Putamen (tissue), 1 donor: Measurements from ENCODE around the gene THOC6.
"Not testable (repeated sequence)": the region's sequence is repeated elsewhere in the genome, so short reads cannot be mapped to it uniquely, and the experiment has no call there.

ENCODE experiments used
- DNase-seq: peaks from one replicate; pipeline ENCODE4 v3.0.0-alpha.2; 2016; ENCODE audit warnings: low spot score

The THOC6 gene

DNA sequence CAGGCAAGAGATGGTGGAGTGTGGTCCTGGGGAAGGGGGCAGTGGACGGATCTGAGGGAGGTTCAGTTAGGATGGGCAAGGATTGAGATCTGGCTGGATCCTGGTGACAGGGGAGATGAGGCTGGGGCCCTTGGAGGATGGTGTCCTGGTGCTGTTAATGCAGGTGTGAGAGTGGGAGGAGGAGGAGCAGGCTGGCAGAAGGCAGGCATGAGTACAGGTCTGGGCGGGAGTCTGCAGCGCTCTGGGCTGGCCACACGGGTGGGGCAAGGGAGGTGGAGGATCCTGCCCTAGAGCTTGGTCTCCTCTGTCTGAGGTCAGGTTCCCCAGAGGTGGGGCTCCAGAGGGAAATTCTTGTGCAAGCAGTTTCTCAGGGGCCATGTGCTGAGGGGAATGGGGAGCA lies 48.3 kb downstream of the THOC6 start:
- not testable (repeated sequence) for DNase-seq

DNA sequence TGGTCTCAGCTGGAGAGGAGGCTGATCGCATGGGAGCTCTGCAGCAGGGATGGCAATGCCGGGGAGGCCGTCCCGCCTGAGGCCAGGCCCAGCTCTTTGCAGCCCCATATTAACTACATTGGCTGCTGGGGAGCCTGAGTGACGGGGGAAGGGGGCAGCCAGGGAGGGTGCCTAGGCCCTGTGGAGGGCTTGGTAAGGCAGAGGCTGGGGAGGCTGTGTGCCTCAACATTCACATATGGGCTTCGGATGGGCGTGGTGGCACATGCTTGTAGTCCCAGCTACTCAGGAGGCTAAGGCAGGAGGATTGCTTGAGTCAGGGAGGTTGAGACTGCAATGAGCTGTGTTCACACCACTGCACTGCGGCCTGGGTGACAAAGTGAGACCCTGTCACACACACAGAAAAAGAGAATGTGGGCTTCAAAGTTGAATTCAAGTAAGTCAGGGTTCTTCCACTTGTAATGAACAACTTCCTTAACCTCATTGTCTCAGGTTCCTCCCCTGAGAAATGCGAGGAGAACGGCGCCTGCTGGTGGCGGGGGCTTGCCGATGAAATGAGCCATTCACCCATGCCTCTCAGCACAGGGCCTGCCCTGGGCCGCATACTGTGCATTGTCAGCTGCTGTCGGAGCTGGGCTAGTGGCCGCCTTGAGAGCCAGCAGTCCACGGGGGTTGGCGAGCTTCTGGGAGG lies 48.9 kb downstream of the THOC6 start:
- not testable (repeated sequence) for DNase-seq

DNA sequence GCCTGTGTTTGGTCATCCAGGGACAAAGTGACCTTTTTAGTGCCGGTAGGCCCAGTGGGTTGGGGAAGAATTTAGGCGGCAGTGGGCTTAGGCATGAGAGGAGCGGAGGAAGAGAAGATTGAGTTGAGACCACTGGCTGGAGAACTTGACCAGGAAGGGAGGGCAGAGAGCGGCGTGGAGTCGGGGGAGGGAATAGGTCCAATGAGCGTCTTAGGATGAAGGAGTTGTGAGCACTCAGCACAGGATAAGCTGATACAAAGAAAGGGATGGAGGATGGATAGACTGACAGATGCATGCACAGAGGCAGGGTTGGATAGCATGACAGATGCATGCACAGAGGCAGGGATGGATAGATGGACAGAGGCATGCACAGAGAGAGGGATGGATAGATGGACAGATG lies 49.6 kb downstream of the THOC6 start:
- no peak for DNase-seq

DNA sequence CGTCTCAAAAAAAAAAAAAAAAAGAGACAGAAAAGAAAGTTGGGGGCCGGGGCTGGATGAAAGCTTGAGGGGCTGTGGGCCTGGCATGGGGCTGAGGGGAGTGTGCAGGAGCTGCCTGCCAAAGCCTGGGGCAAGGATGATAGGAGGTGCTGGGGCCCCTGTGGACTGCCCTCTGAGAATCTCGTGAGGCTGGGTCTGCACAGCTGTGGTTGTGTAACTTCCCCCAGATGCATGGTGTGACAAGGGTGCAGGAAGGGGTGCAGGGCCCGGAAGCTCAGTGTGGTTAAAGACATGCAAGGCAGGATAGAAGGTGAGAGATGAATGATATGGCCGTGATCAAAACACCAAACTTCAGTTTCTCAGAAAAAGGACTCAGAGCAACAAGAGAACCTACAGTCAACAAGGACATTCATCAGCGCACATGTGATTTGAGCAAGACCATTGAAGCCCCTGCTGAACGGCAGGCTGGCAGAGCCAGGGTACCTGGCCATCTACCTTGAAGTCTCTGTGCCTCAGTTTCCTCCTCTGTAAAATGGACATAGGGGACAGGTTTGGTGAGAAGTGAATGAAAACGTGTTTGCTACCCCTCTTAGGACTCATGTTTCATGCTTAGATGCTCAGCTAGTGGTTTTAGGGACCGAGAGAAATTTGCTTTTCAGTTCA lies 51.2 kb downstream of the THOC6 start:
- DNase-seq, result no peak

DNA sequence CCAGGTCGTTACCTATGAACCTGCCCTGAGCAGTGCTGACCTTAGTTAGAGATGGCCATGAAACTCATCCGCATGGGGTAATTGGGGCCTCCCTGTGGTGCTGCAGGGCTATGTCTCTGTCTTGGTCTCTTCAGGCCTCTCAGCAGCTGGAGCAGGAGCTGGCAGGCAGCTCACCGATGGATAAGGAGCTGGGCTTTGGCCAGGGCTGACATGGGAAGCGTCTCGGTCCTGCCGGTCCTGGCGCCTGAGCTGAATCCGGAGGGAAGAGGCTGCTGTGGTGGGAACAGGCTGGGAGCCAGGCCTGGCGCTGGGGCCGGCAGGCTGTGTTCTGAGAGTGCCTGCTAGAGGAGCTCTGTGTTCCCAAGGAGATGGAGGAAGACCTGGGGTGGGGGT lies 51.7 kb downstream of the THOC6 start:
- DNase-seq, result no peak

DNA sequence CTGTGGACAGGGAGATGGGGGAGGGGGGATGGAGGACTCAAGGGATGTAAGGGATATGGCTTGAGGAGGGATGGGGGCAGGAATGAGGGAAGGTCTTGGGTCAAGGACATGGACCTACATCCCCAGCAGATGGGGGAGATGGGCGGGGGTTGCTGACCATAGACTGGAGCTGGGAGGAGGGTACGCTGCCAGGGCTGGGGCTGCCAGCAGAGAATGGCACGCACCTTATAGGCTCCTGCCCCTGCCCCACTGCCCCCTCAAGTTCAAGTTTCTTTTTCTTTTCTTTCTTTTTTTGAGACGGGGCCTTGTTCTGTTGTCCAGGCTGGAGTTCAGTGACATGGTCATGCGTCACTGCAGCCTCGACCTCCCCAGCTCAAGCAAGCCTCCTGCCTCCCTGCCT lies 52.1 kb downstream of the THOC6 start:
- not testable (repeated sequence) for DNase-seq

DNA sequence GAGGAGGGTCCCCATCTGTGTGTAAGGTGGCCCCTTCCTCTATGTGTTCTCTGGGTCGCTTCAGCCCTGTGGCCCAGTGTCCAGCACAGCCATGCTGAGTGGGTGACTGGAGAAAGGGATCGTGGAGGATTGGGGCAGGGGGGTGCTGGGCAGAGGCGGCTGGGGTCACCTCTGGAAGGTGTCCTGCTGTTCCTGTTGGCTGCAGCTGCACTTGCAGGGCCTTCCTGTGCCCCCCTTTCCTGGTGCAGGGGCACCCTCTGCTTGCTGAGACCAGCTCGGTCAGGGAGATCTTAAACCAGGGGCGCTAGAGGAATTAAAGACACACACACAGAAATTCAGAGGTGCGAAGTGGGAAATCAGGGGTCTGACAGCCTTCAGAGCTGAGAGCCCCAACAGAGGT lies 52.7 kb downstream of the THOC6 start:
- no peak for DNase-seq
